ENCODE measurements around the gene PSMB10.

The PSMB10 gene

DNA sequence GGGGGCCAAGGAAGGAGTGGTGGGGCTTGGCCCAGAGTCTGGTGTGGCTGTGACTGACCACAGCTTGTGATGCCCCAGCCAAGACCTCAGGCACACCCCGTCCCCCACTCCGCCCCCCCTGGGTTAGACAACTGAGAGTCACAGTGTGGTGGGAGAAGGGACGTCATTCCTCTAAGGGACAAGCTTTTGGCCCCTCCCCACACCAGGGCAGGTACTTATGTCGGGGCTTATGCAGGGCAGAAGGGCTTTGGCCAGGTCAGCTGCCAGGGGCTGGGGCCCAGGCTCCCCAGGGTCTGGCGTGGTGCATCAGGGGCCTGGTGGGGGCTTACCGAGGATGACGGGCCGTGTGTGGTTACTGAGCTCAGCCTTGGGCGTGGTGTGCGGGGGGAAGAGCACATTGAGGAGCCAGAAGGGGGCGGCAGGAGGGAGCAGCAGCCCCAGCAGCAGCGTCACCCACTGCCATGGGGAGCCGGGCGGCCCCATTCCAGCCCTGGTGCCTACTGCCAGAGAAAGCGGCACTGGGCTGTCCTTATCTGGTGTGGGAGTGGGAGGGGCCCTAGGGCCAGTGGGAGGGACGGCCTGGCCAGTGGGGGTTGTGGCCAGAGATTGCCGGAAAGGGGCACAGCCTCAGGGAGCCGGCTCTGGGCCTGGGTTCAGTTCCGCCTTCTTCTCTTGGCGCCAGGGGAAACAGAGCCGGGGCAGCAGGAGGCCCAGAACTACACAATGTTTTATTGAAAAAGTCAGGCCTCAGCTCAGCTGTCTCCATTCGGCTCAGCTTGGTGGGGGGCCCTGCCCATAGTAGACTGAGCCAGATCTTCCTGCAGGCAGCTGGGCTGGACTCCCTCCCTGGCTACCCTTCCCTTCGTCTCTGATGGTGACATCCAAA is 7.2 kb upstream of the PSMB10 start, which contains the start of gene LCAT:
TSS of gene LCAT (minus strand) at position 502 of the 886 bp plus-strand sequence. CDS start at position 483, 19 bp downstream.
- TF ChIP-seq, protein P1, sequence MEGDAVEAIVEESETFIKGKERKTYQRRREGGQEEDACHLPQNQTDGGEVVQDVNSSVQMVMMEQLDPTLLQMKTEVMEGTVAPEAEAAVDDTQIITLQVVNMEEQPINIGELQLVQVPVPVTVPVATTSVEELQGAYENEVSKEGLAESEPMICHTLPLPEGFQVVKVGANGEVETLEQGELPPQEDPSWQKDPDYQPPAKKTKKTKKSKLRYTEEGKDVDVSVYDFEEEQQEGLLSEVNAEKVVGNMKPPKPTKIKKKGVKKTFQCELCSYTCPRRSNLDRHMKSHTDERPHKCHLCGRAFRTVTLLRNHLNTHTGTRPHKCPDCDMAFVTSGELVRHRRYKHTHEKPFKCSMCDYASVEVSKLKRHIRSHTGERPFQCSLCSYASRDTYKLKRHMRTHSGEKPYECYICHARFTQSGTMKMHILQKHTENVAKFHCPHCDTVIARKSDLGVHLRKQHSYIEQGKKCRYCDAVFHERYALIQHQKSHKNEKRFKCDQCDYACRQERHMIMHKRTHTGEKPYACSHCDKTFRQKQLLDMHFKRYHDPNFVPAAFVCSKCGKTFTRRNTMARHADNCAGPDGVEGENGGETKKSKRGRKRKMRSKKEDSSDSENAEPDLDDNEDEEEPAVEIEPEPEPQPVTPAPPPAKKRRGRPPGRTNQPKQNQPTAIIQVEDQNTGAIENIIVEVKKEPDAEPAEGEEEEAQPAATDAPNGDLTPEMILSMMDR (IDR thresholded peaks at IDR 0.05; ENCODE audit: low read depth, low read length) = no peak

DNA sequence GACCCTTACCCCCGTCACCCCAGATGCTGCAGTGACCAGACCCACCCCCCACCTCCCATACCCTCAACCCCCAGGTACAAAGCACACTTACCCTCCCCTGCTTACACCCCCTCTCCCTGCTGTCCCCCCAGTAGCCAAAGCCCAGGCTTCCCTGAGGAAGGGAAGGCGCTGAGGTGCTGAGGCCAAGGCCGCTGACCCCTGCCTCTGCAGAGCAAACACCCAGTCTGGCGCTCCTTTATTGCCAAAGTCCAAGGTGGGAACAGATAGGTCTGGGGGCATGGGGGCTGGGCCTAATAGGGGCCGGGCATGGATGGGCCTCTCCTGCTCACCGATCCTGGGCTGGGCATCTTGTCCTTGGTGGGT is 6.6 kb upstream of the PSMB10 start:
- TF ChIP-seq, protein P1 (IDR thresholded peaks at IDR 0.05; ENCODE audit: low read depth, low read length) = no peak
- H3K4me3 ChIP-seq (ENCODE audit: low read depth, low read length) = no peak overlapping the region

More for the DNA sequence above, 7.2 kb upstream of the PSMB10 start, which contains the start of gene LCAT:
- H3K4me3 ChIP-seq (ENCODE audit: low read depth, low read length) = no peak within 1 kb of the TSS

DNA sequence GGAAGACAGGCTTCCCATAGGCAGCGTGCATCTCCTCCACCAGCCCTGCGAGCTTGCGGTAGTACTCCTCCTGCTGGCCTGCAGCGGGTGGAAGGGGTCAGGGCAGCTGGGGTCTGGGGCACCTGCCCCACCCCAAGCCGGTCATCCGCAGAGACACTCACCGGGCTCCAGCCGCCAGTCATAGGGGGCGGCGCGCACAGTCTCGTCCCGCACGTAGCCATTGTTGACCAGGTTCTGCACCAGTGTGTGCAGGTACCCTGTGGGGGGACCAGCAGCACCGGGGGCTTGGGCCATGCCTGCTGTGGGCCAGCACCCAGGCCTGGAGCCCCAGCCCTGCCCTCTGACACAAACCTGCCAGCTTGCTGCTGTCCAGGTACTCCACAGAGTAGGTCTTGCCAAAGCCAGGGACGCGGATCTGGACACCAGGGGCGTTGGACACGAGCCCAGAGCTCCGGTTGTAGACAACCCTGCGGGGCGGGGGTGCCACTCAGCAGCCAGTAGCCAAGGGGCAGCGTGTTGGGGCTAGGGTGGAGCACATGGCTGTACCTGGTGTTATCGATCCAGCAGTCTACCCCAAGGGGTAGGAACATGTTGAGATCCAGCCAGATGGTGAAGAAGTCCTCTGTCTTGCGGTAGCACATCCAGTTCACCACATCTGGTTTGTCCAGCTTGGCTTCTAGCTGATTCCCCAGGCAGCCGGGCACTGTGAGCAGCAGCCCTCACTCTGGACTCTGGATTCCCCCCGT is 6.0 kb upstream of the PSMB10 start:
- no peak overlapping the region for H3K4me3 ChIP-seq (ENCODE audit: low read depth, low read length)
- TF ChIP-seq, protein P1 (IDR thresholded peaks at IDR 0.05; ENCODE audit: low read depth, low read length) = no peak

DNA sequence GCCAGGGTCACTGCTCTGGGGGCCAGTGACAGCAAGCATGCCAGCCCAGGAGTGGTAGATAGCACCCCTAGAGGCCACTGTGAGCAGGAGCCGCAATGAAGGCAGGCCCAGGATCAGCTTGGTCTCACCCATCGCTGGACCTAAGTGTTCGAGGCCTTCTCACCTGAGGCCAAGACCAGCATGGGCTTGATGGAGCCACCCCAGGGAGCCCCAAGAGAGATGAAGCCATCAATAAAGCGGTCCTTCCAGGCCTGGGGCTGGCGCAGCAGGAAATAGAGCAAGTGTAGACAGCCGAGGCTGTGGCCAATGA is 5.5 kb upstream of the PSMB10 start:
- H3K4me3 ChIP-seq (ENCODE audit: low read depth, low read length) = no peak overlapping the region

DNA sequence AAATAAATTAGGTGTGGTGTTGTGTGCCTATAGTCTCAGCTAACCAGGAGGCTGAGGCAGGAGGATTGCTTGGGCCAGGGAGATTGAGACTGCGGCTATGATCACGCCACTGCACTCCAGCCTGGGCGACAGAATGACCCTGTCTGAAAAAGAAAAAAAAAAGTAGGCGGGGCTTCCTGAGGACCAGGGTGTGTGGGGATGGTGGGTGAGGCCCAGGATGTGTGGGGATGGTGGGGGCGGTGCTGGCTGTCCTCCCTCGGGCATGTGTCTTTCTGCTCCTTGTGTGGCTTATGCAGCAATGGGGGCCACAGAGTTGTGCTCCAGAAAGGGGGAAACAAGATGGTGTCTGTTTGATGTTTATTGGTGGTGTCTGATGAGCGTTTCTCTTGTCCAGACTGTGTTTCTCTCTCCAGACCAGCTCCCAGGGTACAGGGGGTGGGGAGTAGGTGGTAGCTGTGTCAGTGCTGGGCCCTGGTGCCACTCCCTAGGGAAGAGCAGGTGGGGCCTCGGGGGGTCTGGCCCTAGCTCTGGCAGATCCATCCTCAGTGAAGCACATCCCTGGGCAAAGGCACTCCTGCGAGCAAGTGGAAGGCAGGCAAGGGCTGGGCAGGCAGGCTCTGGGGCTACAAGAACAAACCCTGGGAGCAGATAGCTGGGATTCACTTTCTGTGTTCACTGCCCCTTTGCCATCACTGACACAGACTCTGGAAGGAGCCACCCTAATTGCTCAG is 5.0 kb upstream of the PSMB10 start:
- no peak overlapping the region for H3K4me3 ChIP-seq (ENCODE audit: low read depth, low read length)
- TF ChIP-seq, protein P1 (IDR thresholded peaks at IDR 0.05; ENCODE audit: low read depth, low read length) = no peak

More for the DNA sequence above, 5.5 kb upstream of the PSMB10 start:
- TF ChIP-seq, protein P1 (IDR thresholded peaks at IDR 0.05; ENCODE audit: low read depth, low read length) = peak; percentile 57

DNA sequence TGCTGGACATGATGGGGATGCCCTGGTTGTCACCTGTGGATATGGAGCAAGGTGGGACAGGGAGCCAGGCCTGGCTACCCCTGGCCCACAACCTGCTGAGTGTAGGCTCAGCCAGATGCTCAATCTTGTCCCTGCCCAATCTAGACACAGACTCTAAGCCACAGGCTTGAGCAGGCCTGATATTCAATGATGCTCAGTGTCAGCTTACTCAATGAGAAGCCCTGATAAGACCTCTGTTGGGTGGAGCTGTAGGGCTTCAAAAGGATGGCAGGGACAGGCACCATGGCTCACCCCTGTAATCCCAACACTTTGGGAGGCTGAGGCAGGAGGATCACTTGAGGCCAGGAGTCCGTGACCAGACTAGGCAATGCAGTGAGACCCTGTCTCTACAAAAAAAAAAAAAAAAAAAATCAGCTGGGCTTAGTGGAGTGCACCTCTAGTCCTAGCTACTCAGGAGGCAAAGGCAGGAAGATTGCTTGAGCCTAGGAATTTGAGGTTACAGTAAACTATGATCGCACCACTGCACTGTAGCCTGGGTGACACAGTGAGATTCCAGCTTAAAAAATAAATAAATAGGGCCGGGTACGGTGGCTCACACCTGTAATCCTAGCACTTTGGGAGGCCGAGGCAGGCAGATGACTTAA is 3.9 kb upstream of the PSMB10 start:
- H3K4me3 ChIP-seq (ENCODE audit: low read depth, low read length) = no peak overlapping the region
- TF ChIP-seq, protein P1 (IDR thresholded peaks at IDR 0.05; ENCODE audit: low read depth, low read length) = no peak
